ENCODE results near the gene MXRA8. TPM values are rescaled to one million over a fixed set of nuclear protein-coding genes. Genes with fewer than 3 reads are reported as not detected.

Gene MXRA8
- total and polyA plus RNA-seq, 9 of the 15 experiments (the other 6 are each of a cell fraction or from before 2014, with no cell fraction given), result 0.66 to 11.3 (median 6.3) TPM

DNA sequence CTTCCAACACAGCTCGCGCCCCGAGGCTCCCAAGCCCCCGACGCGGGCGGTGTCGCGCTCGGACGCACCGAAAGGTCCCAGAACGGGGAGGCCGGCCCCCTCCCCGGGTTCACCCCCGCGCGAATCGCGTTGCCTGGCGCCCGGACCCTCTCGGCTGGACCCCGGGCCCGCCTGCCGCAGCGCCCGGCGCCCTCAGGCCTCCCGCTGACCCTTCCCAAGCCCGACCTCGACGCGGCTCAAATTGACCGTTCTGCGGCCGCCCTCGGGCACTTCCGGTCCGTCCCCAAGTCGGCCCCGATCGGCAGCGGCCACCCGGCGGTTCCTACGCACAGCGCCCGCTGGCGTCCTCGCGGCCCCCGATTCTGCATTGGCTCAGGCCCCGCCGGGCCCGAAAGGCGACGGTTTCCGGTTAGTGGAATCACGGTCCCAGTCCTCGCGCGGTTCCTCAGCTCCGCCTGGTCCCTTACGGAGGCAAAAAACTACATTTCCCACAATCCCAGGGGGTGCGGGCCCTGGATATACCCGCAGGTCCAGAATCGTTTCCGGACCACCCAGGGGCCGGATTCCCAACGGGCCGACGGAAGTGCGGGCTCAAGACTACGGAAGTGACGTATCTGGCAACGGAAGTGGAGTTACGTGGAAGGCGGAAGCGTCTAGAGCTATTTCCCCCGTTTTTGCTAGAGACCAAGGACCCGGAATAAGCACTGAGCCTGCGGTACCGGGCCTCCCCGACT lies 16.7 kb upstream of the MXRA8 start, which contains the start of gene AURKAIP1 (continued):
- TF ChIP-seq, protein P1, sequence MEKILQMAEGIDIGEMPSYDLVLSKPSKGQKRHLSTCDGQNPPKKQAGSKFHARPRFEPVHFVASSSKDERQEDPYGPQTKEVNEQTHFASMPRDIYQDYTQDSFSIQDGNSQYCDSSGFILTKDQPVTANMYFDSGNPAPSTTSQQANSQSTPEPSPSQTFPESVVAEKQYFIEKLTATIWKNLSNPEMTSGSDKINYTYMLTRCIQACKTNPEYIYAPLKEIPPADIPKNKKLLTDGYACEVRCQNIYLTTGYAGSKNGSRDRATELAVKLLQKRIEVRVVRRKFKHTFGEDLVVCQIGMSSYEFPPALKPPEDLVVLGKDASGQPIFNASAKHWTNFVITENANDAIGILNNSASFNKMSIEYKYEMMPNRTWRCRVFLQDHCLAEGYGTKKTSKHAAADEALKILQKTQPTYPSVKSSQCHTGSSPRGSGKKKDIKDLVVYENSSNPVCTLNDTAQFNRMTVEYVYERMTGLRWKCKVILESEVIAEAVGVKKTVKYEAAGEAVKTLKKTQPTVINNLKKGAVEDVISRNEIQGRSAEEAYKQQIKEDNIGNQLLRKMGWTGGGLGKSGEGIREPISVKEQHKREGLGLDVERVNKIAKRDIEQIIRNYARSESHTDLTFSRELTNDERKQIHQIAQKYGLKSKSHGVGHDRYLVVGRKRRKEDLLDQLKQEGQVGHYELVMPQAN (IDR thresholded peaks at IDR 0.05; ENCODE audit: borderline replicate concordance), result no peak
- TF ChIP-seq ILK (tag; IDR thresholded peaks at IDR 0.05; ENCODE audit: borderline replicate concordance, low read depth) (no peak), ZNF717 (CRISPR knock-in tag; IDR thresholded peaks at IDR 0.05) (no peak), HMG20A (CRISPR knock-in tag; conservative IDR thresholded peaks at IDR 0.05) (no peak), DACH1 (IDR thresholded peaks at IDR 0.05; ENCODE audit: partially characterized antibody) (peak; percentile 46), MED1 (CRISPR knock-in tag; IDR thresholded peaks at IDR 0.05; ENCODE audit: borderline replicate concordance) (no peak), STAT5B (CRISPR knock-in tag; IDR thresholded peaks at IDR 0.05) (no peak), ZNF79 (CRISPR knock-in tag; IDR thresholded peaks at IDR 0.05; ENCODE audit: low read depth) (no peak), TBP (optimal IDR thresholded peaks at IDR 0.05; ENCODE audit: low read depth, low read length) (peak; percentile 37), SOX6 (IDR thresholded peaks at IDR 0.05) (peak; percentile 89), ZC3H8 (IDR thresholded peaks at IDR 0.05) (peak; percentile 42; the same call in 1 of the 2 replicates), HMGN3 (IDR thresholded peaks at IDR 0.05; ENCODE audit: borderline replicate concordance, extremely low read depth, insufficient read length, low read depth, low read length) (peak; percentile 97)
- TF ChIP-seq, protein P2, sequence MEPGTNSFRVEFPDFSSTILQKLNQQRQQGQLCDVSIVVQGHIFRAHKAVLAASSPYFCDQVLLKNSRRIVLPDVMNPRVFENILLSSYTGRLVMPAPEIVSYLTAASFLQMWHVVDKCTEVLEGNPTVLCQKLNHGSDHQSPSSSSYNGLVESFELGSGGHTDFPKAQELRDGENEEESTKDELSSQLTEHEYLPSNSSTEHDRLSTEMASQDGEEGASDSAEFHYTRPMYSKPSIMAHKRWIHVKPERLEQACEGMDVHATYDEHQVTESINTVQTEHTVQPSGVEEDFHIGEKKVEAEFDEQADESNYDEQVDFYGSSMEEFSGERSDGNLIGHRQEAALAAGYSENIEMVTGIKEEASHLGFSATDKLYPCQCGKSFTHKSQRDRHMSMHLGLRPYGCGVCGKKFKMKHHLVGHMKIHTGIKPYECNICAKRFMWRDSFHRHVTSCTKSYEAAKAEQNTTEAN (CRISPR knock-in tag; IDR thresholded peaks at IDR 0.05), result peak; percentile 96
- TF ChIP-seq, protein P3, sequence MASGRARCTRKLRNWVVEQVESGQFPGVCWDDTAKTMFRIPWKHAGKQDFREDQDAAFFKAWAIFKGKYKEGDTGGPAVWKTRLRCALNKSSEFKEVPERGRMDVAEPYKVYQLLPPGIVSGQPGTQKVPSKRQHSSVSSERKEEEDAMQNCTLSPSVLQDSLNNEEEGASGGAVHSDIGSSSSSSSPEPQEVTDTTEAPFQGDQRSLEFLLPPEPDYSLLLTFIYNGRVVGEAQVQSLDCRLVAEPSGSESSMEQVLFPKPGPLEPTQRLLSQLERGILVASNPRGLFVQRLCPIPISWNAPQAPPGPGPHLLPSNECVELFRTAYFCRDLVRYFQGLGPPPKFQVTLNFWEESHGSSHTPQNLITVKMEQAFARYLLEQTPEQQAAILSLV (tag; IDR thresholded peaks at IDR 0.05), result peak; percentile 67; the same call in 1 of the 2 replicates
- TF ChIP-seq, protein P4, sequence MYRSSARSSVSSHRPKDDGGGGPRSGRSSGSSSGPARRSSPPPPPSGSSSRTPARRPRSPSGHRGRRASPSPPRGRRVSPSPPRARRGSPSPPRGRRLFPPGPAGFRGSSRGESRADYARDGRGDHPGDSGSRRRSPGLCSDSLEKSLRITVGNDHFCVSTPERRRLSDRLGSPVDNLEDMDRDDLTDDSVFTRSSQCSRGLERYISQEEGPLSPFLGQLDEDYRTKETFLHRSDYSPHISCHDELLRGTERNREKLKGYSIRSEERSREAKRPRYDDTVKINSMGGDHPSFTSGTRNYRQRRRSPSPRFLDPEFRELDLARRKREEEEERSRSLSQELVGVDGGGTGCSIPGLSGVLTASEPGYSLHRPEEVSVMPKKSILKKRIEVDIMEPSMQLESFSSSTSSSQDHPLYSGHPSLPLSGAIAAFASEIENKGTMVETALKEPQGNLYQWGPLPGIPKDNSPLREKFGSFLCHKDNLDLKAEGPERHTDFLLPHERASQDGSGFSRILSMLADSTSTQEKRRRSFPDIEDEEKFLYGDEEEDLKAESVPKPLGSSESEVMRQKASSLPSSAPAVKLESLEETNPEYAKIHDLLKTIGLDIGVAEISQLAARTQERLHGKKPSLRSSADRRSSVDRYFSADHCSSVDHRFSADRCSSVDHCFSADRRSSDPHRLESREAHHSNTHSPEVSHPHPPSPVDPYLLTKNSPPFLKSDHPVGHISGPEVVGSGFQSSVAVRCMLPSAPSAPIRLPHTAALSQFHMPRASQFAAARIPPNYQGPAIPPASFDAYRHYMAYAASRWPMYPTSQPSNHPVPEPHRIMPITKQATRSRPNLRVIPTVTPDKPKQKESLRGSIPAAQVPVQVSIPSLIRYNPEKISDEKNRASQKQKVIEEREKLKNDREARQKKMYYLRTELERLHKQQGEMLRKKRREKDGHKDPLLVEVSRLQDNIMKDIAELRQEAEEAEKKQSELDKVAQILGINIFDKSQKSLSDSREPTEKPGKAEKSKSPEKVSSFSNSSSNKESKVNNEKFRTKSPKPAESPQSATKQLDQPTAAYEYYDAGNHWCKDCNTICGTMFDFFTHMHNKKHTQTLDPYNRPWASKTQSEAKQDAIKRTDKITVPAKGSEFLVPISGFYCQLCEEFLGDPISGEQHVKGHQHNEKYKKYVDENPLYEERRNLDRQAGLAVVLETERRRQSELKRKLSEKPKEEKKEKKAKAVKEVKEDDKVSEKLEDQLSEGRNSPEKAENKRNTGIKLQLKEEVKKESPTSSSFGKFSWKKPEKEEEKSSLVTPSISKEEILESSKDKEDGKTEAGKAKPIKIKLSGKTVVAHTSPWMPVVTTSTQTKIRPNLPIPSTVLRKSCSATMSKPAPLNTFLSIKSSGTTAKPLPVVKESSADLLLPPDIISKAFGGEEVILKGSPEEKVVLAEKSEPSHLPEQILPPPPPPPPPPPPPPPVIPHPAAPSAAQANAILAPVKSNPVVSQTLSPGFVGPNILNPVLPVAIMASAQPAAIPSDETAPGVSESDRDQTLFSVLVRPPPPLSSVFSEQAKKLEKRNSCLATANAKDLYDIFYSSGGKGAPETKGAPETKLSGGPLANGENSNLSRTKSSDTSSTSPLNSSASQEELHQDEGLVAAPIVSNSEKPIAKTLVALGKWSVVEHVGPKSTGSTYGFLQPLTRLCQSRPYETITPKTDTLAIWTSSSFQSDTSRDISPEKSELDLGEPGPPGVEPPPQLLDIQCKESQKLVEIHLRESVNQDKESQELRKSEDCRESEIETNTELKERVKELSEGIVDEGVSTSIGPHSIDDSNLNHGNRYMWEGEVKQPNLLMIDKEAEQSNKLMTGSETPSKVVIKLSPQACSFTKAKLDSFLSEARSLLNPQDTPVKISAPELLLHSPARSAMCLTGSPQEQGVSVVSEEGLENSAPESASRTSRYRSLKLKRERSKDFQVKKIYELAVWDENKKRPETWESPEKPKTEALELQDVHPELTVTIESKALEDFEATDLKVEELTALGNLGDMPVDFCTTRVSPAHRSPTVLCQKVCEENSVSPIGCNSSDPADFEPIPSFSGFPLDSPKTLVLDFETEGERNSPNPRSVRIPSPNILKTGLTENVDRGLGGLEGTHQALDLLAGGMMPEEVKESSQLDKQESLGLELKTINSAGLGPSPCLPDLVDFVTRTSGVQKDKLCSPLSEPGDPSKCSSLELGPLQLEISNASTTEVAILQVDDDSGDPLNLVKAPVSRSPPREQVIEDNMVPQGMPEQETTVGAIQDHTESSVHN (IDR thresholded peaks at IDR 0.05; ENCODE audit: borderline replicate concordance in 1 of 2, low read depth in 1 of 2), result no peak
